Adrenal gland (tissue), 5 donors: ENCODE results near the gene LRRC46.

Experiments
- POLR2A ChIP-seq, 2 donors: fragments of 450-650 bp; IDR thresholded peaks; one replicate each; pipeline ENCODE4 v1.6.1; 2017; ENCODE audit warnings: antibody characterized with exemption in 2 of 2, mild to moderate bottlenecking in 2 of 2, moderate library complexity in 1 of 2
- TF ChIP-seq, protein P1 (sequence below), 6 experiments: fragments of 450-650 bp in 4 of 6; fragments of 200-600 bp in 2 of 6; sonication (generic) in 1 of 6; IDR thresholded peaks; 1 replicate in 5 of 6; 2 replicates in 1 of 6; pipeline versions ENCODE4 v1.5.1 to v1.8.0; 2016 to 2021; ENCODE audit warnings: antibody characterized with exemption in 6 of 6, mild to moderate bottlenecking in 2 of 6, moderate library complexity in 1 of 6
- donor health status: DM: no; HTN: no; CAD: no.

DNA sequence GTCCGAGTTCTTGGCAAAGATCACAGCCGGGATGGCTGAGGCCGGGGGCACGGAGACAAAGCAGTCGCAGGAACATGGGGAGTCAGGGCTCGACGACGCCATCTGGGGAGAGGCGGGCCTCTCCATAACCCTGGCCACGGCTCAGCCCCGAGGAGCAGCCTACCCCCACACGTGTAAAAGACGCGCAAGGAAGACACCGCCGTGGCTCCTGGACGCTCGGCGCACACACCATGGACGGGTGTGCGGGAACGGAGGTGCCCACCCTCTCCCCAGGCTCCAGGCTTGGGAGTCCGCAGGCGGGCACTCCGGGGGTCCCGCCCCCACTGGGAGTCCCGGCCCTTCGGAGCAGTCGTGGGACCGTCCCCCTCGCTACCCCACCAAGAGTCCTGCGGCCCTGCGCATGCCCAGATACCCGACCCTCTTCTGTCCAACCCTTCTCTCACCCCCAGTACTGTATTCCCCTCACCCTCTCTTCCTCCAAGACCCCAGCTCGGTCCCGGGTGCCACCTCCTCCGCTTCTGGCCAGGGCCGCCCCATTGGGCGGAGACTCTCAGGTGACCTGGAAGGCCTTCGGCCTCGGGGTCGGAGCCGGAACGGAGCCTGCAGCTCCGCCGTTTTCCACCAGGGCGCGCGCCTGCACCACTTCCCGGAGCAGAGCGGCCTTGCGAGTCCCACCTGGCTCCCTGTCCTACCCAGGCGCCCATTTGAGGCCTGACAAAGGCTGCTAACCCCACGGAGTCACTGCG is 9.4 kb downstream of the LRRC46 start, which contains the start of gene SCRN2:
- TF ChIP-seq, protein P1, sequence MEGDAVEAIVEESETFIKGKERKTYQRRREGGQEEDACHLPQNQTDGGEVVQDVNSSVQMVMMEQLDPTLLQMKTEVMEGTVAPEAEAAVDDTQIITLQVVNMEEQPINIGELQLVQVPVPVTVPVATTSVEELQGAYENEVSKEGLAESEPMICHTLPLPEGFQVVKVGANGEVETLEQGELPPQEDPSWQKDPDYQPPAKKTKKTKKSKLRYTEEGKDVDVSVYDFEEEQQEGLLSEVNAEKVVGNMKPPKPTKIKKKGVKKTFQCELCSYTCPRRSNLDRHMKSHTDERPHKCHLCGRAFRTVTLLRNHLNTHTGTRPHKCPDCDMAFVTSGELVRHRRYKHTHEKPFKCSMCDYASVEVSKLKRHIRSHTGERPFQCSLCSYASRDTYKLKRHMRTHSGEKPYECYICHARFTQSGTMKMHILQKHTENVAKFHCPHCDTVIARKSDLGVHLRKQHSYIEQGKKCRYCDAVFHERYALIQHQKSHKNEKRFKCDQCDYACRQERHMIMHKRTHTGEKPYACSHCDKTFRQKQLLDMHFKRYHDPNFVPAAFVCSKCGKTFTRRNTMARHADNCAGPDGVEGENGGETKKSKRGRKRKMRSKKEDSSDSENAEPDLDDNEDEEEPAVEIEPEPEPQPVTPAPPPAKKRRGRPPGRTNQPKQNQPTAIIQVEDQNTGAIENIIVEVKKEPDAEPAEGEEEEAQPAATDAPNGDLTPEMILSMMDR (IDR thresholded peaks at IDR 0.05), result peak; percentile 88 to 99 (median 97)
- no peak for TF ChIP-seq POLR2A (IDR thresholded peaks at IDR 0.05)
